Measurements from ENCODE around the gene KNDC1. TPM values are rescaled to one million over a fixed set of nuclear protein-coding genes. Genes with fewer than 3 reads are reported as not detected.

Gene KNDC1
- total and polyA plus RNA-seq, 2 experiments from 2014 or later, result 10.8 to 33.9 TPM

DNA sequence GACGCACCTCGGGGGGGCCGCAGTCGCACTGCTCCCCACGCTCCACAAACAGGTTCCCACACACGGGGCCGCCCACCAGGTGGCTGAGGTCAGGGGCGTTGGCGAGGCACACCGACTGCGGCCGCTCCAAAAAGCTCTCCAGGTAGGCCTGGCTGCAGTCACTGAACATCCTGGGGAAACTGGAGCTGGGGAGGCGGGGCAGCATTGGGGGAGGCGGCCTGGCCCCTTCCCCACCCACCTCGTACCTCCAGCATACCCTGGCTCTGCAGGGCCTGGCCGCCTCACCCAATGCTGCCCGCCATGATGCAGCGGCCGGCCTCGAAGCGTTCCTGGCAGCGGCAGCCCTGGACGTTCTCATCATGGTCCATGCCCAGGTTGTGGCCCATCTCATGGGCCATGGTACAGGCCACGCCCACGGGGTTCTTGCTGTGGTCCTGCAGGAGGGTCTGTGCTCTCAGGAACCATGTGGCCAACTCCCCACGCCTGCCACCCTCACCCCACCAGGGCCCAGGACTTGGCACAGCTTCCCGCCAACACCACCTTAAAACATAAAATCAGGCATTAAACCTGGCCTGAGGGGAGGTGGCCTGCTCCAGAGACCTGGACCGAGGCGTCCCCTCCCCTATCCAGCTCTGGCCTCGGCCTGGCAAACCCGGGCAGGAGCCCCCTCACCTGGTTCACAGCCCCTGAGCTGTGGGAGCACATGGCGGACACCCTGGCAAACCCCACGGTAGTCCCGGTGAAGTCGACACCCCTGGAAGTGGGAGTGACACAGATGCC lies 111.7 kb downstream of the KNDC1 start:
- DNase-seq (ENCODE audit: low read depth in 1 of 2, low spot score in 1 of 2), result no peak
- Histone ChIP-seq H3K9me3 (ENCODE audit: low read depth) (no peaks in the 10 kb centered on the region), H3K27me3 (peaks cover 9% of the 10 kb centered on the region), H3K27ac (no peak overlapping the region), H3K4me3 (no peak overlapping the region), H3K4me1 (ENCODE audit: low read depth) (peaks cover 21% of the 10 kb centered on the region), H3K36me3 (no peaks in the 10 kb centered on the region)
- TF ChIP-seq, protein P1, sequence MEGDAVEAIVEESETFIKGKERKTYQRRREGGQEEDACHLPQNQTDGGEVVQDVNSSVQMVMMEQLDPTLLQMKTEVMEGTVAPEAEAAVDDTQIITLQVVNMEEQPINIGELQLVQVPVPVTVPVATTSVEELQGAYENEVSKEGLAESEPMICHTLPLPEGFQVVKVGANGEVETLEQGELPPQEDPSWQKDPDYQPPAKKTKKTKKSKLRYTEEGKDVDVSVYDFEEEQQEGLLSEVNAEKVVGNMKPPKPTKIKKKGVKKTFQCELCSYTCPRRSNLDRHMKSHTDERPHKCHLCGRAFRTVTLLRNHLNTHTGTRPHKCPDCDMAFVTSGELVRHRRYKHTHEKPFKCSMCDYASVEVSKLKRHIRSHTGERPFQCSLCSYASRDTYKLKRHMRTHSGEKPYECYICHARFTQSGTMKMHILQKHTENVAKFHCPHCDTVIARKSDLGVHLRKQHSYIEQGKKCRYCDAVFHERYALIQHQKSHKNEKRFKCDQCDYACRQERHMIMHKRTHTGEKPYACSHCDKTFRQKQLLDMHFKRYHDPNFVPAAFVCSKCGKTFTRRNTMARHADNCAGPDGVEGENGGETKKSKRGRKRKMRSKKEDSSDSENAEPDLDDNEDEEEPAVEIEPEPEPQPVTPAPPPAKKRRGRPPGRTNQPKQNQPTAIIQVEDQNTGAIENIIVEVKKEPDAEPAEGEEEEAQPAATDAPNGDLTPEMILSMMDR (IDR thresholded peaks at IDR 0.05; ENCODE audit: low read depth, low read length), result no peak

DNA sequence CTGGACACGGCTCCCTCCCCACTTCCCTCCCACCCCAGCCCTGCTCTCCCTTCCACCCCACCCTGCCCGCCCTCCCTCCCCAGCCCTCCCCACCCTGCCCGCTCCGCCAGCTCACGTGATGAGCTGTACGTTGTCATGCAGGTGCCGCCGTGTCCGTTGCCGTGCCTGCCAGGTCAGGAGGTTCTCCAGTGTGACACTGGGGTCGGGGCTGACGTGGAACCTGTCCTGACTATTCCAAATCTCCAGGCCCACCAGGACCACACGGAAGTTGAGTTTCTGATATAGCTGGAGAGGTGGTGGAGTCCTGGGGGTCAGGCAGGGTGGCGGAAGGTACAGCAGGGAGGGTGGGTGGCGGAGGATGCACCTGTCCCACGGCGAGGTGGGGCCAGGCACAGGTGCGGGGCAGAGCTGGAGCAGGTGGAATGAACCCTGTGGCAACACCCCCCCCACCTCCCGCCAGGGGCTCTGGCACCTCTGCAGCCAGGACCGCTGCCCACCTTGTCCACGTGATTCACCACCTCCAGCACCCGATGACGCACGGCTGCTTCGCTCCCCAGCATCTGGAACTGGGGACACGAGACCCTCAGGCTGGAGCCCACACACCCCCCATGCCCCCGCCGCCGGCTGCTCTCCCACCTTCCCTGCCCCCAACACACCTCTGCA lies 112.4 kb downstream of the KNDC1 start:
- H3K9me3 ChIP-seq (ENCODE audit: low read depth), result no peaks in the 10 kb centered on the region
- H3K4me3 ChIP-seq, result no peak overlapping the region
- H3K27ac ChIP-seq, result no peak overlapping the region
- no peak for DNase-seq (ENCODE audit: low read depth in 1 of 2, low spot score in 1 of 2)
- TF ChIP-seq, protein P1 (IDR thresholded peaks at IDR 0.05; ENCODE audit: low read depth, low read length), result no peak
- peaks cover 9% of the 10 kb centered on the region for H3K27me3 ChIP-seq
- peaks cover 24% of the 10 kb centered on the region for H3K4me1 ChIP-seq (ENCODE audit: low read depth)
- no peaks in the 10 kb centered on the region for H3K36me3 ChIP-seq

DNA sequence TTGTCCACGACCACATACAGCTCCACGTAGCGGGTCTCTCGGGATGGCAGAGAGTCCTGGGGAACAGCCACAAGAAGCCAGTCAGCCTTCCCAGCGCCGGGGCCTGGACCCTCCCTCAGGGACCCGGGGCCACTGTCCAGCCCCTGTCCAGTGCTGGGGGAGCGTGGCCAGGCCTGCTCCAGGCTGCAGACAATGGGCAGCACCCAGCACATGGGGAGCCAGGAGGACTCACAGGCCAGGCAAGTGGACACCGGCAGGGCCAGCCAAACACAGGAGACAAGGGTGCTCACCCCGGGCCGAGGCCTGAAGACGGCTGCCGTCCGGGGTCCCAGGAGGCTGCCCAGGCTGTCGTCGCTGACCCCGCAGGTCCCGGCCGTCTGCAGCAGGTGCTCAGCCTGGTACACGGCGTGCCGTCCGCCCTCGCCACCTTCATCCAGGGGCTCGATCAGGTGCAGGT lies 113.0 kb downstream of the KNDC1 start:
- H3K9me3 ChIP-seq (ENCODE audit: low read depth), result no peaks in the 10 kb centered on the region
- peaks cover 24% of the 10 kb centered on the region for H3K4me1 ChIP-seq (ENCODE audit: low read depth)
- peaks cover 9% of the 10 kb centered on the region for H3K27me3 ChIP-seq
- no peak overlapping the region for H3K4me3 ChIP-seq
- H3K36me3 ChIP-seq, result no peaks in the 10 kb centered on the region
- TF ChIP-seq, protein P1 (IDR thresholded peaks at IDR 0.05; ENCODE audit: low read depth, low read length), result no peak
- H3K27ac ChIP-seq, result no peak overlapping the region
- DNase-seq (ENCODE audit: low read depth in 1 of 2, low spot score in 1 of 2), result no peak

DNA sequence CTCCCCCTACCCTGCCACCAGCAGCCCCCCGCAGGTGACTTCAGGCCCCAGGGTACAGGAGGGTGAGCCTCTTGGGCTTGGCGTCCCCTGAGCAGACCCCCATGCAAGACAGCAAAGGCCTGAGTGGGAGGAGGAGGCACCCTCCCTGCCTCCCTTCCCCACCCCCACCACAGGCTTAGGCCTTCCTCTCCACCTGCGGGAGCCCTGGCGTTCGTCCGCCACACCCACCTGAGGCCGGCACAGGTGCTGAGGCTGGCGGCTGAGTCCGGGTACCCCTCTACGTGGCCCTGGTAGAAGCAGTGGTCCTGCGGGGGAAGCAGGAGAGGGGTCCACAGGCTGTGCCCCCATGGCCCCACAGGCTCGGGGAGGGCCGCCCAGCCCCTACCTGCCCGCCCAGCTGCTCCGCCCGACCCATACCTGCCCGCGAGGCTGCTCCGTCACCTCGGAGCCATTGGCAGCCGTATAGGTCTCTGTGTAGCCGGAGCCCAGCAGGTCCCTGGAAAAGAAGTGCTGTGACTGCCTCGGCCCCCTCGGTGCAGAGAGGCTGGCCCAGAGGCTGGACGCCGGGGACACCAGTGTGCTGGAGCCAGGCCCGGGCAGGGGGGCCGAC lies 113.6 kb downstream of the KNDC1 start:
- no peak for DNase-seq (ENCODE audit: low read depth in 1 of 2, low spot score in 1 of 2)
- H3K9me3 ChIP-seq (ENCODE audit: low read depth), result no peaks in the 10 kb centered on the region
- peaks cover 9% of the 10 kb centered on the region for H3K27me3 ChIP-seq
- H3K27ac ChIP-seq, result no peak overlapping the region
- no peaks in the 10 kb centered on the region for H3K36me3 ChIP-seq
- no peak overlapping the region for H3K4me3 ChIP-seq
- H3K4me1 ChIP-seq (ENCODE audit: low read depth), result peaks cover 31% of the 10 kb centered on the region
- TF ChIP-seq, protein P1 (IDR thresholded peaks at IDR 0.05; ENCODE audit: low read depth, low read length), result no peak

DNA sequence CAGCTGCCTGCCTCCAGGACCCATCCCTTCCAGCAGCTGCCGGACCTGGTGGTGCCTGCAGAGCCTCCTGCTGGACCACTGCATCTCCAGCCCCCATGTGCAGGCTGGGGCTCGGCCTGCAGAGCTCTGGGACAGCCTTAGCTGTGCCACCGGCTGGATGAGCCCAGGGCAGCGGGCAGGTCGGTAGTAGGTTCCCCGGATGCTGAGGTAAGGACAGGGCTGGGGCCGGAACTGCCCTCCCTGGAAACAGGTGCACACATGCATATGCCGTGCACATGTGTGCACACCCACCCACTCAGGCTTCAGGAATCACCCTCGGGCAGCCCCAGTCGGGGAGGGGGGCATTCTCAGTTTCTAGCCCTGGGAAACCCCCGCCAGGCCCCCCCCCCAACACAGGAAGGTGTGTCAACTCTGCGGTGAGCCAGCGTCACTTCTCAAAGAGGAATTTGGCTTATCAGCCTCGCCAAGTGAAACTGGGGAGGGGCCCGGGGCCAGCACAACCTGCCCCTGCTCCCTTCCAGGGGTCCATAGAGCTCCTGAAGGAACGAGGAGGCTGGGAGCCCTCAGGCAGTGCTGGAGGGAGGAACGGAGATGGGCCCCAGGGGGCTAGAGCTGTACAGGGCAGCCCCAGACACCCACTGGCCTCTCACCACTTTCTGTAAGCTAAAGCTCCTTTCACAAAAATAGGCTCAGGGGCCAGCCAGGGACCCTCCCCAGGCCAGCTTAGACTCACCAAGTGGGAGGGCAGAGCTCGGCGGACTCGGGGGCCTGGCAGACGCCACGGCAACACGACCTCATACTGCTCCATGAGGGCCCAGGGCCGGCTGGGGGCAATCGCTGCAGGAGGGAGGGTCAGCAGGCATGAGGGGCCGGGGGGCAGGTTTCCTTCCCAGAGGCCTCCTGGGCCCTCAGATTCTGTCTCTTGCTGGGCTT lies 115.0 kb downstream of the KNDC1 start:
- Histone ChIP-seq H3K27ac (no peak overlapping the region), H3K4me1 (ENCODE audit: low read depth) (peaks cover 35% of the 10 kb centered on the region), H3K36me3 (no peaks in the 10 kb centered on the region), H3K9me3 (ENCODE audit: low read depth) (no peaks in the 10 kb centered on the region), H3K4me3 (no peak overlapping the region), H3K27me3 (peaks cover 9% of the 10 kb centered on the region)
- DNase-seq (ENCODE audit: low read depth in 1 of 2, low spot score in 1 of 2), result peak in 1 of 2 donors; percentile 44
- TF ChIP-seq, protein P1 (IDR thresholded peaks at IDR 0.05; ENCODE audit: low read depth, low read length), result no peak
